ENCODE measurements around the gene SF3B3. TPM values are rescaled to one million over a fixed set of nuclear protein-coding genes. Genes with fewer than 3 reads are reported as not detected.

The SF3B3 gene
- total and polyA plus RNA-seq, 10 of the 15 experiments (the other 5 are each of a cell fraction or from before 2014, with no cell fraction given): 134 to 453 (median 215) TPM

DNA sequence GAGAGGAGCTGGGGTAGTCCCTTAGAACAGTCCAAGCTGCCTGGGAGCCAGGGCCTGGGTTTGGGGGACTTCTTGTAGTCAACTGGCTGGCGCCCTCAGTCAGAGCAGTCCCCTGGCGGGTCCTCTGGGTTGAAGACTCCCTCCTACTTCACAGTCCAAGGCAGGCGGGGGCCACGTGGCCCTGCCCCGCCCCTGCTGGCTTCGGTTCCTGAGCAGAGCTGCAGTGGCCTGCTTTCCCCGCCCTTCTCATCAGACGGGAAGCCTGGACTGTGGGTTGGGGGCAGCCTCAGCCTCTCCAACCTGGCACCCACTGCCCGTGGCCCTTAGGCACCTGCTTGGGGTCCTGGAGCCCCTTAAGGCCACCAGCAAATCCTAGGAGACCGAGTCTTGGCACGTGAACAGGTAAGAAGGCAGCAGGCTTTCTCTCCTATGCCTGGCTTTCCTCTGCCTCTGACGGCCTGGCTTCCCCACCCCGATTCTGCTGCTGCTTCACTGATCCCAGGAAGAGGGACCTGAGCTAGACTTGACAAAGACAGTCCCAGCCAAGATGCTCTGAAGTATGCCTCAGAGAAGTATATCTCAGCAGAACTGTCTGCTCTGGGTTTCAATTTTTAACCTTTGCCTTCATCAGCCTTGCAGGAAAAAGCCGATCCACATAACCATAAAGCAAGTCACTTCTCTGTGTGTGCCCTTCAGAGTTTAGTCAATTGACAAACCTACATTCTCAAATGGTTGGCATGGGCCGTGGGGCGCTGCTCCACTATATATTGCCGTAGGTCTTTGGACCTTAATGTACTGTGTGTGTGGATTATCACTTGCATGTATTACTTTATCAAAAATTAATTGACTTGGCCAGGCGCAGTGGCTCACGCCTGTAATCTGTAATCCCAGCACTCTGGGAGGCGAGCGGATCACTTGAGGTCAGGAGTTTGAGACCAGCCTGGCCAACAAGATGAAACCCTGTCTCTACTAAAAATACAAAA is 56.3 kb downstream of the SF3B3 start:
- Histone ChIP-seq H3K9me3 (replicated peaks; ENCODE audit: control insufficient read depth, insufficient read depth, low read length) (no peaks in the 10 kb centered on the region), H3K79me2 (ENCODE audit: control insufficient read depth, insufficient read depth, low read length) (no peaks in the 10 kb centered on the region), H3K9ac (ENCODE audit: control insufficient read depth, insufficient read depth, low read length) (no peak overlapping the region), H3K27ac (ENCODE audit: control insufficient read depth, insufficient read depth) (no peak overlapping the region), H3K4me1 (ENCODE audit: control insufficient read depth, insufficient read depth, low read length) (peaks cover 13% of the 10 kb centered on the region), H3K4me2 (ENCODE audit: control insufficient read depth, insufficient read depth) (no peak overlapping the region), H3K4me3 (no peak overlapping the region), H2AFZ (ENCODE audit: control insufficient read depth, low read depth, low read length) (no peak overlapping the region), H3K36me3 (ENCODE audit: control insufficient read depth in 2 of 2, insufficient read depth in 2 of 2, low read length in 1 of 2) (peaks cover 2 to 3% of the 10 kb centered on the region in 2 experiments; a peak in 3 of 4 replicates), H3K27me3 (replicated peaks in 1 of 2; ENCODE audit: control insufficient read depth in 2 of 2, insufficient read depth in 2 of 2, low read length in 1 of 2) (no peaks in the 10 kb centered on the region), H4K20me1 (ENCODE audit: control insufficient read depth, insufficient read depth) (no peaks in the 10 kb centered on the region; the same call in 1 of the 2 replicates)
- ChIA-PET POLR2A (interaction anchor here (0.6 kb wide), 1 partner anchor 77 kb away, joined by 3 read pairs; no protein-coding TSS in a partner anchor), SMC1A (ENCODE audit: uncharacterized antibody, unreplicated experiment) (interaction anchor here (1.9 kb wide), 1 partner anchor 11 kb away, joined by 5 read pairs; no protein-coding TSS in a partner anchor), RAD21 (ENCODE audit: unreplicated experiment) (no interaction called here), CTCF (interaction anchor here (0.7 kb wide), 1 partner anchor 50 kb away, joined by 3 read pairs; no protein-coding TSS in a partner anchor)
- no TSS peak for BruUV-seq (replicated peaks)
- TF ChIP-seq, protein P1, sequence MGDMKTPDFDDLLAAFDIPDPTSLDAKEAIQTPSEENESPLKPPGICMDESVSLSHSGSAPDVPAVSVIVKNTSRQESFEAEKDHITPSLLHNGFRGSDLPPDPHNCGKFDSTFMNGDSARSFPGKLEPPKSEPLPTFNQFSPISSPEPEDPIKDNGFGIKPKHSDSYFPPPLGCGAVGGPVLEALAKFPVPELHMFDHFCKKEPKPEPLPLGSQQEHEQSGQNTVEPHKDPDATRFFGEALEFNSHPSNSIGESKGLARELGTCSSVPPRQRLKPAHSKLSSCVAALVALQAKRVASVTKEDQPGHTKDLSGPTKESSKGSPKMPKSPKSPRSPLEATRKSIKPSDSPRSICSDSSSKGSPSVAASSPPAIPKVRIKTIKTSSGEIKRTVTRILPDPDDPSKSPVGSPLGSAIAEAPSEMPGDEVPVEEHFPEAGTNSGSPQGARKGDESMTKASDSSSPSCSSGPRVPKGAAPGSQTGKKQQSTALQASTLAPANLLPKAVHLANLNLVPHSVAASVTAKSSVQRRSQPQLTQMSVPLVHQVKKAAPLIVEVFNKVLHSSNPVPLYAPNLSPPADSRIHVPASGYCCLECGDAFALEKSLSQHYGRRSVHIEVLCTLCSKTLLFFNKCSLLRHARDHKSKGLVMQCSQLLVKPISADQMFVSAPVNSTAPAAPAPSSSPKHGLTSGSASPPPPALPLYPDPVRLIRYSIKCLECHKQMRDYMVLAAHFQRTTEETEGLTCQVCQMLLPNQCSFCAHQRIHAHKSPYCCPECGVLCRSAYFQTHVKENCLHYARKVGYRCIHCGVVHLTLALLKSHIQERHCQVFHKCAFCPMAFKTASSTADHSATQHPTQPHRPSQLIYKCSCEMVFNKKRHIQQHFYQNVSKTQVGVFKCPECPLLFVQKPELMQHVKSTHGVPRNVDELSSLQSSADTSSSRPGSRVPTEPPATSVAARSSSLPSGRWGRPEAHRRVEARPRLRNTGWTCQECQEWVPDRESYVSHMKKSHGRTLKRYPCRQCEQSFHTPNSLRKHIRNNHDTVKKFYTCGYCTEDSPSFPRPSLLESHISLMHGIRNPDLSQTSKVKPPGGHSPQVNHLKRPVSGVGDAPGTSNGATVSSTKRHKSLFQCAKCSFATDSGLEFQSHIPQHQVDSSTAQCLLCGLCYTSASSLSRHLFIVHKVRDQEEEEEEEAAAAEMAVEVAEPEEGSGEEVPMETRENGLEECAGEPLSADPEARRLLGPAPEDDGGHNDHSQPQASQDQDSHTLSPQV (IDR thresholded peaks at IDR 0.05): no peak
- TF ChIP-seq, protein P2, sequence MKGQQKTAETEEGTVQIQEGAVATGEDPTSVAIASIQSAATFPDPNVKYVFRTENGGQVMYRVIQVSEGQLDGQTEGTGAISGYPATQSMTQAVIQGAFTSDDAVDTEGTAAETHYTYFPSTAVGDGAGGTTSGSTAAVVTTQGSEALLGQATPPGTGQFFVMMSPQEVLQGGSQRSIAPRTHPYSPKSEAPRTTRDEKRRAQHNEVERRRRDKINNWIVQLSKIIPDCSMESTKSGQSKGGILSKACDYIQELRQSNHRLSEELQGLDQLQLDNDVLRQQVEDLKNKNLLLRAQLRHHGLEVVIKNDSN (IDR thresholded peaks at IDR 0.05; ENCODE audit: borderline replicate concordance, extremely low read length, insufficient read depth, low read depth, low read length): peak; percentile 19
- WGBS (ENCODE audit: insufficient coverage, insufficient replicate concordance, low lambda C conversion rate, missing lambda C conversion rate): 64% methylated on average over 21 of the region's 21 CpGs
- FAIRE-seq: no peak
- intact Hi-C loops (cut with micrococcal nuclease; ENCODE audit: unreplicated experiment) (loop anchor here (5.0 kb wide), 1 partner anchor 72 kb away; no protein-coding TSS in a partner anchor), in situ Hi-C loops (cut with MboI) (no loop called here)
- no peak for ATAC-seq
- no peak for DNase-seq (ENCODE audit: low read depth, low spot score)

Data from GM12878 (cell line).